WTC11 (cell line): ENCODE results near the gene CORO2B. TPM values are rescaled to one million over a fixed set of nuclear protein-coding genes. Genes with fewer than 3 reads are reported as not detected.
A peak's percentile ranks its signal among the peaks of the same experiment; 100 is the strongest.

Experiments used
- ATAC-seq: fragments of 200-7000 bp; cut with Tn5 transposase; 2 replicates; pipeline ENCODE4 v1.10.0; 2021; ENCODE audit warnings: mild to moderate bottlenecking, moderate library complexity
- CTCF ChIA-PET: fragments of 300-600 bp; sonication (Branson Sonifier 250); formaldehyde crosslinking; loops from one replicate; lab custom pipeline; 2021; ENCODE audit warnings: antibody characterized with exemption; lab: Charles Lee
- POLR2A ChIA-PET: fragments of 350-600 bp; sonication (Branson Sonifier 250); formaldehyde crosslinking; loops from one replicate; lab custom pipeline; 2021; ENCODE audit warnings: antibody characterized with exemption; lab: Charles Lee
- DNase-seq: peaks from one replicate; pipeline ENCODE4 v3.0.0; 2021; ENCODE audit warnings: low spot score
- H3K27ac Mint-ChIP-seq: 2 replicates; pipeline ENCODE4 v1.8.0; 2021; ENCODE audit warnings: mixed read lengths
- H3K27me3 Mint-ChIP-seq: 2 replicates; pipeline ENCODE4 v1.8.0; 2021; ENCODE audit warnings: low read depth, mild to moderate bottlenecking, moderate library complexity, mixed read lengths
- H3K36me3 Mint-ChIP-seq: 2 replicates; pipeline ENCODE4 v1.8.0; 2021; ENCODE audit warnings: mixed read lengths
- H3K4me1 Mint-ChIP-seq: 2 replicates; pipeline ENCODE4 v1.8.0; 2022; ENCODE audit warnings: mixed read lengths
- H3K4me3 Mint-ChIP-seq: 2 replicates; pipeline ENCODE4 v1.8.0; 2021; ENCODE audit warnings: mild to moderate bottlenecking, moderate library complexity, mixed read lengths
- H3K9me3 Mint-ChIP-seq: 2 replicates; pipeline ENCODE4 v1.8.0; 2021; ENCODE audit warnings: mixed read lengths
- AFF4 ChIP-seq: sonication (generic); formaldehyde crosslinking; IDR thresholded peaks from 2 replicates; pipeline ENCODE4 v1.8.1; 2023; ENCODE audit warnings: mild to moderate bottlenecking, missing genetic modification reagents, borderline replicate concordance
- ATF1 ChIP-seq: sonication (generic); formaldehyde crosslinking; IDR thresholded peaks from 2 replicates; pipeline ENCODE4 v1.8.1; 2023; ENCODE audit warnings: mild to moderate bottlenecking, moderate library complexity, missing genetic modification reagents
- CREM ChIP-seq: sonication (generic); formaldehyde crosslinking; IDR thresholded peaks from 2 replicates; pipeline ENCODE4 v1.8.1; 2022; ENCODE audit warnings: mild to moderate bottlenecking, missing genetic modification reagents, moderate library complexity
- E2F1 ChIP-seq: sonication (generic); formaldehyde crosslinking; IDR thresholded peaks from 2 replicates; pipeline ENCODE4 v1.8.0; 2022; ENCODE audit warnings: mild to moderate bottlenecking, missing genetic modification reagents
- EMX1 ChIP-seq: fragments of 250-450 bp; sonication (Bioruptor Pico); IDR thresholded peaks from 2 replicates; pipeline ENCODE4 v1.8.0; 2021; ENCODE audit warnings: mild to moderate bottlenecking
- FOXP4 ChIP-seq: sonication (generic); formaldehyde crosslinking; IDR thresholded peaks from 2 replicates; pipeline ENCODE4 v1.8.0; 2022; ENCODE audit warnings: mild to moderate bottlenecking, missing genetic modification reagents
- IRF1 ChIP-seq: sonication (generic); formaldehyde crosslinking; IDR thresholded peaks from 2 replicates; pipeline ENCODE4 v1.8.0; 2023; ENCODE audit warnings: missing genetic modification reagents
- IRF2 ChIP-seq: sonication (generic); formaldehyde crosslinking; IDR thresholded peaks from 2 replicates; pipeline ENCODE4 v1.8.0; 2022; ENCODE audit warnings: low read depth, missing genetic modification reagents, borderline replicate concordance
- MXD4 ChIP-seq: fragments of 250-450 bp; sonication (Bioruptor Pico); IDR thresholded peaks from 2 replicates; pipeline ENCODE4 v1.8.0; 2021; ENCODE audit warnings: mild to moderate bottlenecking, moderate library complexity, borderline replicate concordance
- RORB ChIP-seq: fragments of 250-450 bp; sonication (Bioruptor Pico); IDR thresholded peaks from 2 replicates; pipeline ENCODE4 v1.9.0; 2021; ENCODE audit warnings: mild to moderate bottlenecking
- SOX15 ChIP-seq: fragments of 250-450 bp; sonication (Bioruptor Pico); IDR thresholded peaks from 2 replicates; pipeline ENCODE4 v1.9.0; 2021; ENCODE audit warnings: mild to moderate bottlenecking
- STAT6 ChIP-seq: sonication (generic); formaldehyde crosslinking; conservative IDR thresholded peaks from 2 replicates; pipeline ENCODE4 v1.8.1; 2023; ENCODE audit warnings: mild to moderate bottlenecking, low read depth, missing genetic modification reagents, moderate library complexity
- TCF7 ChIP-seq: sonication (generic); formaldehyde crosslinking; IDR thresholded peaks from 2 replicates; pipeline ENCODE4 v1.8.0; 2022; ENCODE audit warnings: mild to moderate bottlenecking, low read depth, missing genetic modification reagents, moderate library complexity
- ZNF121 ChIP-seq: sonication (generic); formaldehyde crosslinking; IDR thresholded peaks from 2 replicates; pipeline ENCODE4 v1.8.0; 2023; ENCODE audit warnings: missing genetic modification reagents
- ZNF532 ChIP-seq: fragments of 250-450 bp; sonication (Bioruptor Pico); IDR thresholded peaks from 2 replicates; pipeline ENCODE4 v1.9.0; 2021; ENCODE audit warnings: mild to moderate bottlenecking, borderline replicate concordance
- ZSCAN18 ChIP-seq: fragments of 250-450 bp; sonication (Bioruptor Pico); IDR thresholded peaks from 2 replicates; pipeline ENCODE4 v2.1.2; 2022; ENCODE audit warnings: mild to moderate bottlenecking, moderate library complexity
- total RNA-seq: library from RNA; stranded (reverse); gene quantifications from 3 replicates; pipeline ENCODE4 v1.2.3, GENCODE V29; 2021

CORO2B gene
- total RNA-seq, 1 experiment from 2014 or later, result 4.9 TPM

- H3K9me3 Mint-ChIP-seq, result no peaks in the 10 kb centered on the region; the same call in 1 of the 2 replicates
- H3K4me1 Mint-ChIP-seq, result peaks cover 46% of the 10 kb centered on the region
- no peak overlapping the region for H3K4me3 Mint-ChIP-seq
- no peaks in the 10 kb centered on the region; the same call in 1 of the 2 replicates for H3K36me3 Mint-ChIP-seq
- no peaks in the 10 kb centered on the region for H3K27me3 Mint-ChIP-seq
- CTCF ChIA-PET, result interaction anchor here (1.1 to 1.9 kb wide), 3 partner anchors 13 to 309 kb away, joined by 4 to 6 read pairs (median 6); no protein-coding TSS in a partner anchor
- no peak for ATAC-seq
- DNase-seq, result peak; percentile 7
- POLR2A ChIA-PET, result no interaction called here
- no peak for TF ChIP-seq E2F1
- no peak for TF ChIP-seq IRF1 (CRISPR knock-in tag)
- TF ChIP-seq FOXP4 (CRISPR knock-in tag), result no peak
- no peak for TF ChIP-seq TCF7 (CRISPR knock-in tag)
- no peak for TF ChIP-seq EMX1
- TF ChIP-seq, all 79 proteins: peak for 0
- H3K27ac Mint-ChIP-seq, result no peak overlapping the region
Observed at GRCh38 chr15:68567345-68567744, 11.4 kb upstream of the CORO2B start.

DNA sequence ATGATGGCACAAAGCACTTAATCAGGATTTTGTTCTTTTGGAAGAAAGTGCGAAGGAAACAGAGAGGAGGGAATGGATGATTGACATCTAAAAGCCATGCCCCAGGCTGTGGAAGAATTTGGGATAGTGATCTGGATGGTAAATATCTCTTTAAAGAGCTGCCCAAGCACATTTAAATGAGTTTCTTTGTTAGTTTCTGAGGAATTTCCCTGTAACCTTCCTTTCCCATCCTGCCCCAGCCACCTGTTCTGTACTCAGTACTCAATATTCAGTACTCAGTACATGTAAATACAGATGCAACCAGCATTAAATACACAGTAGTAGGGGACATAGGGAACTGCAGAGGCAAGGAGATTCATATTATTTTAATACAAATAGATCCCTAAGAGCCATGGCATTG lies 7.8 kb upstream of the CORO2B start:
- Mint-ChIP-seq H3K4me1 (peaks cover 66% of the 10 kb centered on the region), H3K36me3 (no peaks in the 10 kb centered on the region; the same call in 1 of the 2 replicates), H3K9me3 (no peaks in the 10 kb centered on the region; the same call in 1 of the 2 replicates), H3K27me3 (peaks cover 10% of the 10 kb centered on the region; the same call in 1 of the 2 replicates), H3K4me3 (no peak overlapping the region), H3K27ac (0 out of 2 replicates have a peak overlapping the region, but pooled peaks have one; percentile 8)
- ATAC-seq, result peak; percentile 41
- CTCF ChIA-PET, result interaction anchor here (1.3 to 6.0 kb wide), 4 partner anchors 10 to 103 kb away, joined by 3 to 46 read pairs (median 4); no protein-coding TSS in a partner anchor
- DNase-seq, result no peak
- POLR2A ChIA-PET, result interaction anchor here (0.7 kb wide), 1 partner anchor 115 kb away, joined by 4 read pairs; no protein-coding TSS in a partner anchor
- TF ChIP-seq RORB (CRISPR knock-in tag) (no peak), ATF1 (CRISPR knock-in tag) (no peak), ZNF532 (CRISPR knock-in tag) (no peak), AFF4 (CRISPR knock-in tag) (no peak), IRF1 (CRISPR knock-in tag) (no peak), CREM (CRISPR knock-in tag) (no peak), MXD4 (CRISPR knock-in tag) (no peak), ZSCAN18 (CRISPR knock-in tag) (no peak), ZNF121 (CRISPR knock-in tag) (no peak), SOX15 (CRISPR knock-in tag) (no peak), IRF2 (no peak), STAT6 (CRISPR knock-in tag) (no peak)
